Left lung (tissue), 10 donors: ENCODE data around the gene NPDC1. TPM values are rescaled to one million over a fixed set of nuclear protein-coding genes. Genes with fewer than 3 reads are reported as not detected.

Experiments used
- ATAC-seq: fragments of 200-7000 bp; cut with Tn5 transposase; one replicate; pipeline ENCODE4 v1.9.1; 2020; ENCODE audit warnings: moderate library complexity
- DNase-seq, 4 donors: peaks; one replicate each; pipeline ENCODE4 v3.0.0-alpha.2; 2013 to 2020
- H3K27ac ChIP-seq, 2 donors: fragments of 200-600 bp; sonication (generic) in 1 of 2; one replicate each; pipeline versions ENCODE4 v1.5.0 to v1.8.0; 2020 to 2021
- H3K27me3 ChIP-seq, 2 donors: fragments of 200-600 bp; sonication (generic) in 1 of 2; one replicate each; pipeline versions ENCODE4 v1.5.0 to v1.8.0; 2020 to 2021
- H3K36me3 ChIP-seq, 2 donors: fragments of 200-600 bp; sonication (generic) in 1 of 2; one replicate each; pipeline versions ENCODE4 v1.5.0 to v1.8.0; 2020 to 2021
- H3K4me1 ChIP-seq, 2 donors: fragments of 200-600 bp; one replicate each; pipeline ENCODE4 v1.8.0; 2021
- H3K4me3 ChIP-seq, 2 donors: fragments of 200-600 bp; sonication (generic) in 1 of 2; one replicate each; pipeline versions ENCODE4 v1.5.0 to v1.8.0; 2020 to 2021; ENCODE audit warnings: mild to moderate bottlenecking in 1 of 2
- H3K9me3 ChIP-seq, 2 donors: fragments of 200-600 bp; sonication (generic) in 1 of 2; one replicate each; pipeline versions ENCODE4 v1.5.0 to v1.8.0; 2020 to 2021
- intact Hi-C, 2 donors: fragments of 100-400 bp; cut with DNase I; formaldehyde crosslinking; loops; one replicate each; pipeline versions ENCODE4 v1.11.2 to v1.14.2; 2022
- polyA plus RNA-seq, 6 donors: library from polyadenylated mRNA; unstranded; fragments of 120-200 nt; gene quantifications; one replicate each; pipeline ENCODE4 v1.2.1, GENCODE V29; 2013; ENCODE audit not compliant: insufficient read length in 6 of 6
- total RNA-seq, 2 donors: library from RNA; stranded (reverse); fragmentation: NEBNext Ultra II Directional; extraction: Animal tissue kit (Norgen Biotek cat#: 25700); gene quantifications; one replicate each; pipeline ENCODE4 v1.2.1, GENCODE V29; 2021
- TF ChIP-seq, protein P1 (sequence below), 2 donors: fragments of 200-600 bp; sonication (generic) in 1 of 2; IDR thresholded peaks; one replicate each; pipeline versions ENCODE4 v1.5.0 to v1.8.0; 2021; ENCODE audit warnings: antibody characterized with exemption in 2 of 2
- donor health status: DM: no; HTN: yes; CAD: no.
- donor health status: DM: no; HTN: no; CAD: no.

Gene NPDC1
- total and polyA plus RNA-seq, 8 donors = 24.4 to 105 (median 31.7) TPM

DNA sequence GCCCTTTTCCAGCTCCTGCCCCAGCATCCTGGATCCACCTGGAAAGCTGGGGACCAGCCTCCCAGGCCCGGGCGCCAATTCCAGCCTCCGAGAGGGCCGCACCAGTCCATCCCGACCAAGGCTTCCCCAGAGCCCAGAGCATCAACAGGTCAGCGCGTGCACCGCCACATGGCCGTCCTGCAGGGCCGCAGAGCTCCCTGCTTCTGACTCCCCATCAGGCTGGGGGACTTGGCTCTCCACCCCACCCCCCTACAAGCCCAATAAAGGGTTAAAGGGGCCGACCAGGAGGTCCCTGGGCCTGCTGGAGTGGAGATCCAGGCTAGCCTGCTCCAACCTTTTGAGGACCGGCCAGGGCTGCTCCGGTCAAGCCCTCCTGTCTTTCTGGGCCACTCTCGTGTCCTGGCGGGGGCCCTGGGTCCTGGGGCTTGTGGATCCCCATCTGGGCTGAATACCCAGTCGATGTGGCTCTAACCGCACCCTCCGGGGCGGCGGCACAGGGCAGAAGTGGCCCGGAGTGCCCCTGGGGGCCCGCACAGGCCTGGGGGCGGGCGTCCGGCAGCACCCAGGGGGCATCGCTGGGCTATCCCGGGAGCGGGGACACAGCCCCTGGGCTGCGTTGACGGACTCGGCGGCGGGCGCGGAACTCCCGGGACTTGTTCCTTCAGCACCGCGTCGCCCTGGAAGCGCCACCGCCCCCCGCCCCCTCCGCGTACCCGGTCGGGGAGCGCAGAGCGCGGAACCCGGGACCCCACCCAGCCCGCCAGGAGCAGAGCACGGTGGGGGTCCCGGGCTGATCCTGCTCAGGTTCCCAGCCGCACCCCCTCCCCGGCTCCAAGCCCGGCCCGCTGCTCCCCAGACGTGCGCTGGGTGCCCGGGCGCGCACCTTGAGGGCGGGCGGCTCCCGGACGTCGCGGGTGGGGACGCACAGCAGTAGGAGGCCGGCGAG lies 7.3 kb upstream of the NPDC1 start:
- peak; percentile 25 for ATAC-seq
- Histone ChIP-seq H3K27me3 (peaks cover 30 to 76% of the 10 kb centered on the region in 2 donors), H3K9me3 (no peaks in the 10 kb centered on the region), H3K4me1 (peaks cover 9 to 43% of the 10 kb centered on the region in 2 donors), H3K4me3 (peak overlapping the region; percentile 15 to 40), H3K27ac (no peak overlapping the region), H3K36me3 (no peaks in the 10 kb centered on the region)
- peak in 1 of 4 donors; percentile 74 for DNase-seq
- intact Hi-C loops = no loop called here
- TF ChIP-seq, protein P1, sequence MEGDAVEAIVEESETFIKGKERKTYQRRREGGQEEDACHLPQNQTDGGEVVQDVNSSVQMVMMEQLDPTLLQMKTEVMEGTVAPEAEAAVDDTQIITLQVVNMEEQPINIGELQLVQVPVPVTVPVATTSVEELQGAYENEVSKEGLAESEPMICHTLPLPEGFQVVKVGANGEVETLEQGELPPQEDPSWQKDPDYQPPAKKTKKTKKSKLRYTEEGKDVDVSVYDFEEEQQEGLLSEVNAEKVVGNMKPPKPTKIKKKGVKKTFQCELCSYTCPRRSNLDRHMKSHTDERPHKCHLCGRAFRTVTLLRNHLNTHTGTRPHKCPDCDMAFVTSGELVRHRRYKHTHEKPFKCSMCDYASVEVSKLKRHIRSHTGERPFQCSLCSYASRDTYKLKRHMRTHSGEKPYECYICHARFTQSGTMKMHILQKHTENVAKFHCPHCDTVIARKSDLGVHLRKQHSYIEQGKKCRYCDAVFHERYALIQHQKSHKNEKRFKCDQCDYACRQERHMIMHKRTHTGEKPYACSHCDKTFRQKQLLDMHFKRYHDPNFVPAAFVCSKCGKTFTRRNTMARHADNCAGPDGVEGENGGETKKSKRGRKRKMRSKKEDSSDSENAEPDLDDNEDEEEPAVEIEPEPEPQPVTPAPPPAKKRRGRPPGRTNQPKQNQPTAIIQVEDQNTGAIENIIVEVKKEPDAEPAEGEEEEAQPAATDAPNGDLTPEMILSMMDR (IDR thresholded peaks at IDR 0.05) = no peak

- intact Hi-C loops = no loop called here
- no peak for ATAC-seq
- no peak overlapping the region for H3K4me3 ChIP-seq
- TF ChIP-seq, protein P1 (IDR thresholded peaks at IDR 0.05) = no peak
- no peaks in the 10 kb centered on the region for H3K36me3 ChIP-seq
- no peaks in the 10 kb centered on the region for H3K9me3 ChIP-seq
- peaks cover 39 to 86% of the 10 kb centered on the region in 2 donors for H3K27me3 ChIP-seq
- H3K4me1 ChIP-seq = peaks cover 9 to 43% of the 10 kb centered on the region in 2 donors
- no peak for DNase-seq
- no peak overlapping the region for H3K27ac ChIP-seq
These were observed 6.3 kb upstream of the NPDC1 start for GRCh38 chr9:137052293-137052692.

- intact Hi-C loops = no loop called here
- ATAC-seq (no peak), DNase-seq (no peak)
- H3K27me3 ChIP-seq = peaks cover 42 to 97% of the 10 kb centered on the region in 2 donors
- no peaks in the 10 kb centered on the region for H3K36me3 ChIP-seq
- H3K4me1 ChIP-seq = peaks cover 11 to 48% of the 10 kb centered on the region in 2 donors
- TF ChIP-seq, protein P1 (IDR thresholded peaks at IDR 0.05) = no peak
- H3K9me3 ChIP-seq = no peaks in the 10 kb centered on the region
- no peak overlapping the region for H3K4me3 ChIP-seq
- no peak overlapping the region for H3K27ac ChIP-seq
These were observed 5.3 kb upstream of the NPDC1 start for GRCh38 chr9:137051145-137051724.

DNA sequence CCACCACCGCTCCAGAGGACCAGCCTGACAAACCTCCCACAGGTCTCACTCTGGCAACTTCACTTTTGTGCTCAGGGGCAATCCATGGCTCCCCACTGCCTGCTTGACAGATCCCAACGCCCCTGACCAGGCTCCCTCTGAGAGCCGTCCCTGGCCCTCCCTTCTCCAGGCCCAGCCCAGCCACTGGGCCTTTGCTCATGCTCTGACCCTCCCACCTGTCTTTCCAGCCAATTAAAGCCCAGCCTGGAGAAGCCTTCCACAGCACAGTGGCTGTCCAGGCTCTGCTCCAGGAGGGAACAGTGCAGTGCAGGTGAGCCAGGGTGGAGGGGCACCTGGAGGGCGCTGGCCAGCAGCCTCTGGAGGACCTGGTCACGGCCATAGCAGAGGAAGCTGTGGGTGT lies 4.6 kb upstream of the NPDC1 start:
- H3K36me3 ChIP-seq = no peaks in the 10 kb centered on the region
- H3K27ac ChIP-seq = no peak overlapping the region
- no peak for DNase-seq
- H3K4me3 ChIP-seq = no peak overlapping the region
- no peaks in the 10 kb centered on the region for H3K9me3 ChIP-seq
- TF ChIP-seq, protein P1 (IDR thresholded peaks at IDR 0.05) = no peak
- H3K4me1 ChIP-seq = peaks cover 13 to 47% of the 10 kb centered on the region in 2 donors
- peaks cover 42 to 100% of the 10 kb centered on the region in 2 donors for H3K27me3 ChIP-seq
- ATAC-seq = no peak
- intact Hi-C loops = no loop called here
